Astrocyte of the spinal cord (primary cell): ENCODE measurements around the gene CDK15.
A peak's percentile ranks its signal among the peaks of the same experiment; 100 is the strongest.

Experiments
- DNase-seq: peaks from one replicate; pipeline ENCODE4 v3.0.0; 2011; ENCODE audit warnings: low read depth, low spot score
- H3K4me3 ChIP-seq: 2 replicates; pipeline ENCODE4 v1.5.1; 2011; ENCODE audit warnings: low read depth, mild to moderate bottlenecking, low read length, moderate library complexity
- CTCF ChIP-seq: IDR thresholded peaks from 2 replicates; pipeline ENCODE4 v1.5.1; 2012; ENCODE audit warnings: low read depth, mild to moderate bottlenecking, low read length, inconsistent platforms
- in situ Hi-C: cut with HindIII; loops from 2 replicates; pipeline ENCODE4 v1.10.0; 2017; ENCODE audit warnings: low sequenced_read_pairs

The CDK15 gene

GRCh38 chr2:201932511-201932910 is 126.2 kb downstream of the CDK15 start:
- TF ChIP-seq CTCF, result no peak
- in situ Hi-C loops, result no loop called here
- no peak overlapping the region for H3K4me3 ChIP-seq
- DNase-seq, result no peak

- TF ChIP-seq CTCF, result no peak
- DNase-seq, result peak; percentile 57
- H3K4me3 ChIP-seq, result no peak overlapping the region
- in situ Hi-C loops, result no loop called here
Observed at GRCh38 chr2:201933792-201934237, 127.5 kb downstream of the CDK15 start.

GRCh38 chr2:201936817-201937216 is 130.5 kb downstream of the CDK15 start:
- no peak for DNase-seq
- H3K4me3 ChIP-seq, result no peak overlapping the region
- no peak for TF ChIP-seq CTCF
- in situ Hi-C loops, result no loop called here

- no peak for DNase-seq
- TF ChIP-seq CTCF, result no peak
- in situ Hi-C loops, result no loop called here
- H3K4me3 ChIP-seq, result no peak overlapping the region
Observed at GRCh38 chr2:201937343-201937742, 131.0 kb downstream of the CDK15 start.

GRCh38 chr2:201938156-201938775 is 131.9 kb downstream of the CDK15 start:
- TF ChIP-seq CTCF, result no peak
- in situ Hi-C loops, result no loop called here
- DNase-seq, result no peak
- H3K4me3 ChIP-seq, result no peak overlapping the region

- in situ Hi-C loops, result no loop called here
- DNase-seq, result no peak
- H3K4me3 ChIP-seq, result no peak overlapping the region
- no peak for TF ChIP-seq CTCF
Observed at GRCh38 chr2:201938781-201939180, 132.4 kb downstream of the CDK15 start.

- H3K4me3 ChIP-seq, result no peak overlapping the region
- TF ChIP-seq CTCF, result no peak
- in situ Hi-C loops, result no loop called here
- no peak for DNase-seq
Observed at GRCh38 chr2:201939453-201939941, 133.2 kb downstream of the CDK15 start.
